Measurements from ENCODE around the gene ARMC5. TPM values are rescaled to one million over a fixed set of nuclear protein-coding genes. Genes with fewer than 3 reads are reported as not detected.
"Not testable (repeated sequence)": the region's sequence is repeated elsewhere in the genome, so short reads cannot be mapped to it uniquely, and the experiment has no call there.

The ARMC5 gene
- total and polyA plus RNA-seq, 9 of the 15 experiments (the other 6 are each of a cell fraction or from before 2014, with no cell fraction given), result 0.11 to 13.5 (median 2.1) TPM

DNA sequence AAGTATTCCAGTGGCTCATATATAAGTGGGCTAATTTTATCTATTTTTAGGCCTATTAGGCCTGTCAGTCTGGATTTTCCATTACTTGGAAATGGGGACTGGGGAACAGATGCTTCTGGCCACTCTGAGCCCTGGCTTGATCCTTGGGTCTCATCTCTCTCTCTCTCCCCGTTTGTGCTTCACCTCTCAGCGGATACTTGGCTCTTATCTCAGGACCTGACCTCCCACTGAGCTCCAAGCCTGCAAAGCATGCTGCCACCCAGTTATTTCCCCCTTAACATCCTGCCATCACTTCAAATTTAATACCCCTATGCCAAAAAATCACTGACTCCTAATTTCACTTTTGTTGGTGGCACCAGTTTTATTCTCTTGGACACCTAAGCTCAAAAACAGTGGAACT, 20.9 kb upstream of the ARMC5 start:
- no peaks in the 10 kb centered on the region for H3K9me3 ChIP-seq (replicated peaks; ENCODE audit: control insufficient read depth, insufficient read depth, low read depth, low read length)
- no TSS peak for BruUV-seq (replicated peaks)
- no peak for FAIRE-seq
- intact Hi-C loops (cut with micrococcal nuclease) (no loop called here), in situ Hi-C loops (cut with MboI) (loop anchor here (25.0 kb wide), 1 partner anchor 451 kb away; the partner anchor contains the start of gene HSD3B7)
- H3K4me3 ChIP-seq, result no peak overlapping the region
- H3K4me2 ChIP-seq (ENCODE audit: insufficient read depth, low read length), result no peak overlapping the region
- H3K27me3 ChIP-seq (ENCODE audit: control insufficient read depth in 2 of 2, insufficient read depth in 2 of 2, low read length in 2 of 2), result no peaks in the 10 kb centered on the region; a peak in 1 of 5 replicates
- ATAC-seq, result no peak
- 0% methylated on average over 2 of the region's 2 CpGs for WGBS (ENCODE audit: insufficient coverage, low coverage, missing lambda C conversion rate)
- H4K20me1 ChIP-seq (replicated peaks; ENCODE audit: control insufficient read depth, insufficient read depth, low read length), result no peaks in the 10 kb centered on the region
- H2AFZ ChIP-seq (ENCODE audit: low read depth, low read length), result no peak overlapping the region
- TF ChIP-seq, protein P1, sequence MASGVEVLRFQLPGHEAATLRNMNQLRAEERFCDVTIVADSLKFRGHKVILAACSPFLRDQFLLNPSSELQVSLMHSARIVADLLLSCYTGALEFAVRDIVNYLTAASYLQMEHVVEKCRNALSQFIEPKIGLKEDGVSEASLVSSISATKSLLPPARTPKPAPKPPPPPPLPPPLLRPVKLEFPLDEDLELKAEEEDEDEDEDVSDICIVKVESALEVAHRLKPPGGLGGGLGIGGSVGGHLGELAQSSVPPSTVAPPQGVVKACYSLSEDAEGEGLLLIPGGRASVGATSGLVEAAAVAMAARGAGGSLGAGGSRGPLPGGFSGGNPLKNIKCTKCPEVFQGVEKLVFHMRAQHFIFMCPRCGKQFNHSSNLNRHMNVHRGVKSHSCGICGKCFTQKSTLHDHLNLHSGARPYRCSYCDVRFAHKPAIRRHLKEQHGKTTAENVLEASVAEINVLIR (CRISPR knock-in tag; IDR thresholded peaks at IDR 0.05), result no peak
- TF ChIP-seq NFATC3 (IDR thresholded peaks at IDR 0.05), result no peak
- TF ChIP-seq, protein P2, sequence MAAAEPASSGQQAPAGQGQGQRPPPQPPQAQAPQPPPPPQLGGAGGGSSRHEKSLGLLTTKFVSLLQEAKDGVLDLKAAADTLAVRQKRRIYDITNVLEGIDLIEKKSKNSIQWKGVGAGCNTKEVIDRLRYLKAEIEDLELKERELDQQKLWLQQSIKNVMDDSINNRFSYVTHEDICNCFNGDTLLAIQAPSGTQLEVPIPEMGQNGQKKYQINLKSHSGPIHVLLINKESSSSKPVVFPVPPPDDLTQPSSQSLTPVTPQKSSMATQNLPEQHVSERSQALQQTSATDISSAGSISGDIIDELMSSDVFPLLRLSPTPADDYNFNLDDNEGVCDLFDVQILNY (CRISPR knock-in tag; IDR thresholded peaks at IDR 0.05), result no peak
- no peak for TF ChIP-seq ZNF3 (CRISPR knock-in tag; IDR thresholded peaks at IDR 0.05)
- no peak for TF ChIP-seq CBFB (CRISPR knock-in tag; IDR thresholded peaks at IDR 0.05)
- TF ChIP-seq, protein P3, sequence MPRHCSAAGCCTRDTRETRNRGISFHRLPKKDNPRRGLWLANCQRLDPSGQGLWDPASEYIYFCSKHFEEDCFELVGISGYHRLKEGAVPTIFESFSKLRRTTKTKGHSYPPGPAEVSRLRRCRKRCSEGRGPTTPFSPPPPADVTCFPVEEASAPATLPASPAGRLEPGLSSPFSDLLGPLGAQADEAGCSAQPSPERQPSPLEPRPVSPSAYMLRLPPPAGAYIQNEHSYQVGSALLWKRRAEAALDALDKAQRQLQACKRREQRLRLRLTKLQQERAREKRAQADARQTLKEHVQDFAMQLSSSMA (CRISPR knock-in tag; IDR thresholded peaks at IDR 0.05), result no peak
- TF ChIP-seq, protein P4, sequence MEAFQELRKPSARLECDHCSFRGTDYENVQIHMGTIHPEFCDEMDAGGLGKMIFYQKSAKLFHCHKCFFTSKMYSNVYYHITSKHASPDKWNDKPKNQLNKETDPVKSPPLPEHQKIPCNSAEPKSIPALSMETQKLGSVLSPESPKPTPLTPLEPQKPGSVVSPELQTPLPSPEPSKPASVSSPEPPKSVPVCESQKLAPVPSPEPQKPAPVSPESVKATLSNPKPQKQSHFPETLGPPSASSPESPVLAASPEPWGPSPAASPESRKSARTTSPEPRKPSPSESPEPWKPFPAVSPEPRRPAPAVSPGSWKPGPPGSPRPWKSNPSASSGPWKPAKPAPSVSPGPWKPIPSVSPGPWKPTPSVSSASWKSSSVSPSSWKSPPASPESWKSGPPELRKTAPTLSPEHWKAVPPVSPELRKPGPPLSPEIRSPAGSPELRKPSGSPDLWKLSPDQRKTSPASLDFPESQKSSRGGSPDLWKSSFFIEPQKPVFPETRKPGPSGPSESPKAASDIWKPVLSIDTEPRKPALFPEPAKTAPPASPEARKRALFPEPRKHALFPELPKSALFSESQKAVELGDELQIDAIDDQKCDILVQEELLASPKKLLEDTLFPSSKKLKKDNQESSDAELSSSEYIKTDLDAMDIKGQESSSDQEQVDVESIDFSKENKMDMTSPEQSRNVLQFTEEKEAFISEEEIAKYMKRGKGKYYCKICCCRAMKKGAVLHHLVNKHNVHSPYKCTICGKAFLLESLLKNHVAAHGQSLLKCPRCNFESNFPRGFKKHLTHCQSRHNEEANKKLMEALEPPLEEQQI (IDR thresholded peaks at IDR 0.05), result no peak
- CTCF ChIA-PET (ENCODE audit: low intra/inter-chr PET ratio), result interaction anchor here (1.0 kb wide), 1 partner anchor 47 kb away, joined by 3 read pairs; no protein-coding TSS in a partner anchor
- no peaks in the 10 kb centered on the region for H3K9me1 ChIP-seq (ENCODE audit: control insufficient read depth, insufficient read depth, low read length)
- H3K36me3 ChIP-seq (ENCODE audit: control insufficient read depth, insufficient read depth, low read length), result no peaks in the 10 kb centered on the region
- peaks cover 3 to 26% of the 10 kb centered on the region in 2 experiments; a peak in 2 of 5 replicates for H3K4me1 ChIP-seq (replicated peaks in 1 of 2; ENCODE audit: control insufficient read depth in 2 of 2, insufficient read depth in 2 of 2, low read length in 2 of 2)
- no peaks in the 10 kb centered on the region for H3K79me2 ChIP-seq (ENCODE audit: control insufficient read depth, insufficient read depth, low read length)
- no peak for DNase-seq (ENCODE audit: extremely low read depth in 1 of 4, low spot score in 3 of 4)
- no peak overlapping the region for H3K9ac ChIP-seq (ENCODE audit: insufficient read depth in 1 of 2, low read depth in 2 of 2, low read length in 2 of 2)
- POLR2A ChIA-PET, result interaction anchor here (0.6 kb wide), 1 partner anchor 60 kb away, joined by 4 read pairs; no protein-coding TSS in a partner anchor
- H3K27ac ChIP-seq (ENCODE audit: extremely low read depth, low read depth, low read length), result no peak overlapping the region

DNA sequence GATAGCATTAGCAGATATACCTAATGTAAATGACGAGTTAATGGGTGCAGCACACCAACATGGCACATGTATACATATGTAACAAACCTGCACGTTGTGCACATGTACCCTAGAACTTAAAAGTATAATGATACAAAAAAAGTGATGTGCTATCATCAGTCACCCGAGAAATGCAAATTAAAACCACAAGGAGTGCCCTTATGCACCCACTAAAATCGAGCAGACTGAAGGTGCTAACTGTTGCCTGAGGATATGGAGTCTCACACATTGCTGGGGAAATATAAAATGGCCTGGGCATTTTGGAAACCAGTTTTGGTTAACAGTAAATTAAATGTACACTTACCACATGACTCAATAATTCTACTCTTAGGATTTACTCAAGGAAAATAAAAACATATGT, 20.3 kb upstream of the ARMC5 start:
- H3K9me3 ChIP-seq (replicated peaks; ENCODE audit: control insufficient read depth, insufficient read depth, low read depth, low read length); H4K20me1 ChIP-seq (replicated peaks; ENCODE audit: control insufficient read depth, insufficient read depth, low read length); H3K9ac ChIP-seq (ENCODE audit: insufficient read depth in 1 of 2, low read depth in 2 of 2, low read length in 2 of 2); ATAC-seq; intact Hi-C loops (cut with micrococcal nuclease); H3K4me2 ChIP-seq (ENCODE audit: insufficient read depth, low read length); DNase-seq (ENCODE audit: extremely low read depth in 1 of 4, low spot score in 3 of 4); H3K36me3 ChIP-seq (ENCODE audit: control insufficient read depth, insufficient read depth, low read length); BruUV-seq (replicated peaks); H3K27me3 ChIP-seq (ENCODE audit: control insufficient read depth in 2 of 2, insufficient read depth in 2 of 2, low read length in 2 of 2); H2AFZ ChIP-seq (ENCODE audit: low read depth, low read length); H3K4me3 ChIP-seq; H3K9me1 ChIP-seq (ENCODE audit: control insufficient read depth, insufficient read depth, low read length); H3K27ac ChIP-seq (ENCODE audit: extremely low read depth, low read depth, low read length); FAIRE-seq; H3K79me2 ChIP-seq (ENCODE audit: control insufficient read depth, insufficient read depth, low read length): not testable (repeated sequence)
- H3K4me1 ChIP-seq (replicated peaks in 1 of 2; ENCODE audit: control insufficient read depth in 2 of 2, insufficient read depth in 2 of 2, low read length in 2 of 2), result peaks cover 3 to 26% of the 10 kb centered on the region in 2 experiments; a peak in 2 of 5 replicates
- CTCF ChIA-PET (ENCODE audit: low intra/inter-chr PET ratio), result interaction anchor here (1.0 kb wide), 1 partner anchor 48 kb away, joined by 3 read pairs; no protein-coding TSS in a partner anchor
- WGBS (ENCODE audit: insufficient coverage, low coverage, missing lambda C conversion rate), result 0% methylated on average over 3 of the region's 4 CpGs
- POLR2A ChIA-PET, result interaction anchor here (0.6 kb wide), 1 partner anchor 60 kb away, joined by 4 read pairs; no protein-coding TSS in a partner anchor
- in situ Hi-C loops (cut with MboI), result loop anchor here (25.0 kb wide), 1 partner anchor 452 kb away; the partner anchor contains the start of gene HSD3B7
